ENCODE data around the gene DOCK7.
"Not testable (repeated sequence)": the region's sequence is repeated elsewhere in the genome, so short reads cannot be mapped to it uniquely, and the experiment has no call there.

The DOCK7 gene

GRCh38 chr1:62561306-62561705 lies 126.9 kb downstream of the DOCK7 start:
- DNase-seq (ENCODE audit: low read depth, low spot score): no peak
- no peaks in the 10 kb centered on the region for H3K9me3 ChIP-seq (ENCODE audit: low read depth, low read length)
- no peaks in the 10 kb centered on the region for H3K36me3 ChIP-seq (ENCODE audit: insufficient read depth, low read length)
- TF ChIP-seq FOXP2 (optimal IDR thresholded peaks at IDR 0.05; ENCODE audit: control extremely low read depth, extremely low read length, insufficient read depth): no peak
- TF ChIP-seq EZH2 (IDR thresholded peaks at IDR 0.05): no peak
- TF ChIP-seq POLR2AphosphoS5 (IDR thresholded peaks at IDR 0.05; ENCODE audit: borderline replicate concordance, low read depth, low read length): no peak
- no peak overlapping the region for H3K27ac ChIP-seq
- no peak overlapping the region for H3K9ac ChIP-seq (ENCODE audit: insufficient read length)
- no peak overlapping the region for H3K4me3 ChIP-seq

GRCh38 chr1:62544570-62544969 lies 143.6 kb downstream of the DOCK7 start:
- Histone ChIP-seq H3K27ac (no peak overlapping the region), H3K9ac (ENCODE audit: insufficient read length) (no peak overlapping the region), H3K9me3 (ENCODE audit: low read depth, low read length) (no peaks in the 10 kb centered on the region), H3K36me3 (ENCODE audit: insufficient read depth, low read length) (no peaks in the 10 kb centered on the region), H3K4me3 (no peak overlapping the region)
- no peak for TF ChIP-seq FOXP2 (optimal IDR thresholded peaks at IDR 0.05; ENCODE audit: control extremely low read depth, extremely low read length, insufficient read depth)
- TF ChIP-seq POLR2AphosphoS5 (IDR thresholded peaks at IDR 0.05; ENCODE audit: borderline replicate concordance, low read depth, low read length): no peak
- no peak for TF ChIP-seq EZH2 (IDR thresholded peaks at IDR 0.05)
- no peak for DNase-seq (ENCODE audit: low read depth, low spot score)

GRCh38 chr1:62541048-62541447 lies 147.1 kb downstream of the DOCK7 start:
- no peak overlapping the region for H3K27ac ChIP-seq
- no peak for TF ChIP-seq POLR2AphosphoS5 (IDR thresholded peaks at IDR 0.05; ENCODE audit: borderline replicate concordance, low read depth, low read length)
- TF ChIP-seq FOXP2 (optimal IDR thresholded peaks at IDR 0.05; ENCODE audit: control extremely low read depth, extremely low read length, insufficient read depth): no peak
- TF ChIP-seq EZH2 (IDR thresholded peaks at IDR 0.05): no peak
- no peak overlapping the region for H3K9ac ChIP-seq (ENCODE audit: insufficient read length)
- no peaks in the 10 kb centered on the region for H3K9me3 ChIP-seq (ENCODE audit: low read depth, low read length)
- no peak for DNase-seq (ENCODE audit: low read depth, low spot score)
- no peak overlapping the region for H3K4me3 ChIP-seq
- peaks cover 12% of the 10 kb centered on the region; the same call in 1 of the 2 replicates for H3K36me3 ChIP-seq (ENCODE audit: insufficient read depth, low read length)

GRCh38 chr1:62539028-62539447 lies 149.1 kb downstream of the DOCK7 start:
- DNase-seq (ENCODE audit: low read depth, low spot score): no peak
- H3K4me3 ChIP-seq: no peak overlapping the region
- no peak overlapping the region for H3K9ac ChIP-seq (ENCODE audit: insufficient read length)
- no peak overlapping the region for H3K27ac ChIP-seq
- TF ChIP-seq FOXP2 (optimal IDR thresholded peaks at IDR 0.05; ENCODE audit: control extremely low read depth, extremely low read length, insufficient read depth) (no peak), POLR2AphosphoS5 (IDR thresholded peaks at IDR 0.05; ENCODE audit: borderline replicate concordance, low read depth, low read length) (no peak), EZH2 (IDR thresholded peaks at IDR 0.05) (no peak)
- H3K36me3 ChIP-seq (ENCODE audit: insufficient read depth, low read length): peaks cover 12% of the 10 kb centered on the region; the same call in 1 of the 2 replicates
- no peaks in the 10 kb centered on the region for H3K9me3 ChIP-seq (ENCODE audit: low read depth, low read length)

GRCh38 chr1:62536865-62537264 lies 151.3 kb downstream of the DOCK7 start:
- Histone ChIP-seq H3K4me3 (no peak overlapping the region), H3K9me3 (ENCODE audit: low read depth, low read length) (no peaks in the 10 kb centered on the region), H3K27ac (no peak overlapping the region), H3K9ac (ENCODE audit: insufficient read length) (no peak overlapping the region), H3K36me3 (ENCODE audit: insufficient read depth, low read length) (peaks cover 12% of the 10 kb centered on the region; the same call in 1 of the 2 replicates)
- no peak for TF ChIP-seq POLR2AphosphoS5 (IDR thresholded peaks at IDR 0.05; ENCODE audit: borderline replicate concordance, low read depth, low read length)
- TF ChIP-seq EZH2 (IDR thresholded peaks at IDR 0.05): no peak
- no peak for TF ChIP-seq FOXP2 (optimal IDR thresholded peaks at IDR 0.05; ENCODE audit: control extremely low read depth, extremely low read length, insufficient read depth)
- no peak for DNase-seq (ENCODE audit: low read depth, low spot score)

GRCh38 chr1:62530516-62531154 lies 157.6 kb downstream of the DOCK7 start:
- no peak for DNase-seq (ENCODE audit: low read depth, low spot score)
- Histone ChIP-seq H3K27ac (no peak overlapping the region), H3K4me3 (no peak overlapping the region), H3K9me3 (ENCODE audit: low read depth, low read length) (no peaks in the 10 kb centered on the region), H3K9ac (ENCODE audit: insufficient read length) (no peak overlapping the region), H3K36me3 (ENCODE audit: insufficient read depth, low read length) (peaks cover 7% of the 10 kb centered on the region; the same call in 1 of the 2 replicates)
- no peak for TF ChIP-seq POLR2AphosphoS5 (IDR thresholded peaks at IDR 0.05; ENCODE audit: borderline replicate concordance, low read depth, low read length)
- TF ChIP-seq FOXP2 (optimal IDR thresholded peaks at IDR 0.05; ENCODE audit: control extremely low read depth, extremely low read length, insufficient read depth): no peak
- TF ChIP-seq EZH2 (IDR thresholded peaks at IDR 0.05): no peak

- Histone ChIP-seq H3K27ac (no peak overlapping the region), H3K36me3 (ENCODE audit: insufficient read depth, low read length) (peaks cover 7% of the 10 kb centered on the region; the same call in 1 of the 2 replicates), H3K9me3 (ENCODE audit: low read depth, low read length) (no peaks in the 10 kb centered on the region), H3K9ac (ENCODE audit: insufficient read length) (no peak overlapping the region), H3K4me3 (no peak overlapping the region)
- TF ChIP-seq FOXP2 (optimal IDR thresholded peaks at IDR 0.05; ENCODE audit: control extremely low read depth, extremely low read length, insufficient read depth) (no peak), POLR2AphosphoS5 (IDR thresholded peaks at IDR 0.05; ENCODE audit: borderline replicate concordance, low read depth, low read length) (no peak), EZH2 (IDR thresholded peaks at IDR 0.05) (no peak)
- no peak for DNase-seq (ENCODE audit: low read depth, low spot score)
These were observed 159.0 kb downstream of the DOCK7 start for GRCh38 chr1:62529227-62529626.

GRCh38 chr1:62528015-62528414 lies 160.2 kb downstream of the DOCK7 start:
- DNase-seq (ENCODE audit: low read depth, low spot score): no peak
- no peak for TF ChIP-seq EZH2 (IDR thresholded peaks at IDR 0.05)
- no peak for TF ChIP-seq POLR2AphosphoS5 (IDR thresholded peaks at IDR 0.05; ENCODE audit: borderline replicate concordance, low read depth, low read length)
- TF ChIP-seq FOXP2 (optimal IDR thresholded peaks at IDR 0.05; ENCODE audit: control extremely low read depth, extremely low read length, insufficient read depth): no peak
- H3K27ac ChIP-seq: no peak overlapping the region
- H3K4me3 ChIP-seq: no peak overlapping the region
- H3K36me3 ChIP-seq (ENCODE audit: insufficient read depth, low read length): peaks cover 7% of the 10 kb centered on the region; the same call in 1 of the 2 replicates
- no peaks in the 10 kb centered on the region for H3K9me3 ChIP-seq (ENCODE audit: low read depth, low read length)
- H3K9ac ChIP-seq (ENCODE audit: insufficient read length): no peak overlapping the region

GRCh38 chr1:62527346-62527745 lies 160.8 kb downstream of the DOCK7 start:
- not testable (repeated sequence) for DNase-seq (ENCODE audit: low read depth, low spot score); H3K9ac ChIP-seq (ENCODE audit: insufficient read length); H3K4me3 ChIP-seq; H3K36me3 ChIP-seq (ENCODE audit: insufficient read depth, low read length); H3K9me3 ChIP-seq (ENCODE audit: low read depth, low read length); H3K27ac ChIP-seq
